WTC11 (cell line): Measurements from ENCODE around the gene GSN. TPM values are rescaled to one million over a fixed set of nuclear protein-coding genes. Genes with fewer than 3 reads are reported as not detected.

Experiments
- ATAC-seq: fragments of 200-7000 bp; cut with Tn5 transposase; 2 replicates; pipeline ENCODE4 v1.10.0; 2021; ENCODE audit warnings: mild to moderate bottlenecking, moderate library complexity
- CTCF ChIA-PET: fragments of 300-600 bp; sonication (Branson Sonifier 250); formaldehyde crosslinking; loops from one replicate; lab custom pipeline; 2021; ENCODE audit warnings: antibody characterized with exemption; lab: Charles Lee
- POLR2A ChIA-PET: fragments of 350-600 bp; sonication (Branson Sonifier 250); formaldehyde crosslinking; loops from one replicate; lab custom pipeline; 2021; ENCODE audit warnings: antibody characterized with exemption; lab: Charles Lee
- DNase-seq: peaks from one replicate; pipeline ENCODE4 v3.0.0; 2021; ENCODE audit warnings: low spot score
- H3K27ac Mint-ChIP-seq: 2 replicates; pipeline ENCODE4 v1.8.0; 2021; ENCODE audit warnings: mixed read lengths
- H3K27me3 Mint-ChIP-seq: 2 replicates; pipeline ENCODE4 v1.8.0; 2021; ENCODE audit warnings: low read depth, mild to moderate bottlenecking, moderate library complexity, mixed read lengths
- H3K36me3 Mint-ChIP-seq: 2 replicates; pipeline ENCODE4 v1.8.0; 2021; ENCODE audit warnings: mixed read lengths
- H3K4me1 Mint-ChIP-seq: 2 replicates; pipeline ENCODE4 v1.8.0; 2022; ENCODE audit warnings: mixed read lengths
- H3K4me3 Mint-ChIP-seq: 2 replicates; pipeline ENCODE4 v1.8.0; 2021; ENCODE audit warnings: mild to moderate bottlenecking, moderate library complexity, mixed read lengths
- H3K9me3 Mint-ChIP-seq: 2 replicates; pipeline ENCODE4 v1.8.0; 2021; ENCODE audit warnings: mixed read lengths
- ARID4B ChIP-seq: sonication (generic); formaldehyde crosslinking; IDR thresholded peaks from 2 replicates; pipeline ENCODE4 v1.8.0; 2023; ENCODE audit warnings: missing genetic modification reagents, mild to moderate bottlenecking, borderline replicate concordance
- E2F1 ChIP-seq: sonication (generic); formaldehyde crosslinking; IDR thresholded peaks from 2 replicates; pipeline ENCODE4 v1.8.0; 2022; ENCODE audit warnings: mild to moderate bottlenecking, missing genetic modification reagents
- NFATC4 ChIP-seq: fragments of 250-450 bp; sonication (Bioruptor Pico); IDR thresholded peaks from 2 replicates; pipeline ENCODE4 v1.9.0; 2021; ENCODE audit warnings: mild to moderate bottlenecking
- SMAD3 ChIP-seq: sonication (generic); formaldehyde crosslinking; IDR thresholded peaks from 2 replicates; pipeline ENCODE4 v1.8.0; 2022; ENCODE audit warnings: missing genetic modification reagents, mild to moderate bottlenecking, borderline replicate concordance
- SP1 ChIP-seq: sonication (generic); formaldehyde crosslinking; conservative IDR thresholded peaks from 2 replicates; pipeline ENCODE4 v1.8.1; 2022; ENCODE audit warnings: missing genetic modification reagents
- ZNF219 ChIP-seq: sonication (generic); formaldehyde crosslinking; IDR thresholded peaks from 2 replicates; pipeline ENCODE4 v1.8.0; 2023; ENCODE audit warnings: missing genetic modification reagents, mild to moderate bottlenecking, borderline replicate concordance
- total RNA-seq: library from RNA; stranded (reverse); gene quantifications from 3 replicates; pipeline ENCODE4 v1.2.3, GENCODE V29; 2021

Gene GSN
- total RNA-seq, 1 experiment from 2014 or later = 47.0 TPM

GRCh38 chr9:121380846-121381245 lies 112.9 kb downstream of the GSN start:
- Mint-ChIP-seq H3K36me3 (peaks cover 10% of the 10 kb centered on the region), H3K27ac (no peak overlapping the region), H3K4me1 (peaks cover 4% of the 10 kb centered on the region), H3K9me3 (peaks cover 13% of the 10 kb centered on the region), H3K4me3 (no peak overlapping the region), H3K27me3 (no peaks in the 10 kb centered on the region; the same call in 1 of the 2 replicates)
- DNase-seq (no peak), ATAC-seq (no peak)
- POLR2A ChIA-PET = interaction anchor here (0.7 kb wide), 1 partner anchor 19 kb away, joined by 6 read pairs; no protein-coding TSS in a partner anchor
- CTCF ChIA-PET = no interaction called here
- no peak for TF ChIP-seq SMAD3 (CRISPR knock-in tag)
- TF ChIP-seq NFATC4 (CRISPR knock-in tag) = no peak
- TF ChIP-seq ARID4B (CRISPR knock-in tag) = no peak
- no peak for TF ChIP-seq SP1
- no peak for TF ChIP-seq E2F1 (CRISPR knock-in tag)
- TF ChIP-seq ZNF219 (CRISPR knock-in tag) = no peak

Other genes with a start within 250 kb of the GSN start
- gene C5, start 217.9 kb upstream of the GSN start, total RNA-seq = 0.57 to 0.71 TPM (median 0.62 TPM) in 3 replicates
- 13.2 to 14.2 TPM (median 13.3 TPM) in 3 replicates for gene CNTRL, start 193.2 kb upstream of the GSN start, total RNA-seq
- gene RAB14, start 66.3 kb upstream of the GSN start, total RNA-seq = 32.3 to 36.0 TPM (median 34.0 TPM) in 3 replicates
- gene STOM, start 102.1 kb downstream of the GSN start, total RNA-seq = 29.6 to 32.9 TPM (median 30.1 TPM) in 3 replicates
- gene GGTA1, start 231.7 kb downstream of the GSN start, total RNA-seq = not detected in 3 replicates